Stimulated activated CD8-positive, alpha-beta memory T cell treated with anti-CD3 and anti-CD28 coated beads, Interleukin-15, amount 100 ng/mL, for 4 hours (primary cell): Measurements from ENCODE around the gene HARBI1.

Experiments used
- DNase-seq, 2 donors: peaks; one replicate each; pipeline ENCODE4 v3.0.0-alpha.2; 2020; ENCODE audit warnings: low read depth in 2 of 2

The HARBI1 gene

GRCh38 chr11:46554213-46555147 lies 62.5 kb downstream of the HARBI1 start:
- no peak for DNase-seq

GRCh38 chr11:46553814-46554212 lies 63.2 kb downstream of the HARBI1 start:
- DNase-seq, result no peak
